SU-DHL-6 (cell line): ENCODE data around the gene SDC3.

Experiments used
- H2AFZ ChIP-seq: fragments of 200-600 bp; sonication (generic); 2 replicates; pipeline ENCODE4 v1.6.1; 2014; ENCODE audit warnings: low read depth, mild to moderate bottlenecking, moderate library complexity, mixed read lengths, antibody characterized with exemption, low read length; ENCODE audit not compliant: severe bottlenecking
- H3F3A ChIP-seq: fragments of 200-600 bp; shearing (Covaris generic); 2 replicates; pipeline ENCODE4 v1.6.0; 2016; ENCODE audit warnings: antibody characterized with exemption, mild to moderate bottlenecking; ENCODE audit not compliant: insufficient read depth
- H3K27ac ChIP-seq: fragments of 200-600 bp; sonication (generic); 2 replicates; pipeline ENCODE4 v1.5.1; 2016; ENCODE audit warnings: low read depth, mild to moderate bottlenecking, low read length, moderate library complexity, mixed read lengths
- H3K27me3 ChIP-seq: fragments of 200-600 bp; sonication (generic), shearing (Covaris generic); 2 replicates; pipeline ENCODE4 v1.6.0; 2014; ENCODE audit warnings: mild to moderate bottlenecking, low read length
- H3K36me3 ChIP-seq: fragments of 200-600 bp; sonication (generic); 2 replicates; pipeline ENCODE4 v1.6.1; 2014; ENCODE audit warnings: mild to moderate bottlenecking, low read length, mixed read lengths
- H3K4me2 ChIP-seq: fragments of 300-600, 200-600 bp; shearing (Covaris generic), sonication (generic); 2 replicates; pipeline ENCODE4 v1.6.0; 2014; ENCODE audit warnings: low read length, low read depth, mild to moderate bottlenecking; ENCODE audit not compliant: poor library complexity, severe bottlenecking
- H3K4me3 ChIP-seq: fragments of 200-600 bp; sonication (generic); 2 replicates; pipeline ENCODE4 v1.5.1; 2014; ENCODE audit warnings: antibody characterized with exemption, low read length, mild to moderate bottlenecking, mixed read lengths; ENCODE audit not compliant: insufficient read depth, poor library complexity, severe bottlenecking
- H3K79me2 ChIP-seq: fragments of 200-600 bp; sonication (generic); 2 replicates; pipeline ENCODE4 v1.6.1; 2014; ENCODE audit warnings: mild to moderate bottlenecking, low read length, moderate library complexity; ENCODE audit not compliant: insufficient read depth
- H3K9ac ChIP-seq: fragments of 200-600 bp; sonication (generic); 2 replicates; pipeline ENCODE4 v1.7.0; 2014; ENCODE audit warnings: mild to moderate bottlenecking, low read length
- H3K9me2 ChIP-seq: fragments of 200-600 bp; sonication (generic); replicated peaks from 2 replicates; pipeline ENCODE4 v1.6.1; 2014; ENCODE audit warnings: low read length; ENCODE audit not compliant: insufficient read depth
- H3K9me3 ChIP-seq: fragments of 200-600 bp; sonication (generic); 2 replicates; pipeline ENCODE4 v1.6.1; 2014; ENCODE audit warnings: low read length, mixed read lengths; ENCODE audit not compliant: insufficient read depth
- H4K20me1 ChIP-seq: fragments of 200-600 bp; sonication (generic); 2 replicates; pipeline ENCODE4 v1.6.1; 2014; ENCODE audit warnings: low read depth, mild to moderate bottlenecking, antibody characterized with exemption, low read length, moderate library complexity, mixed read lengths
- EZH2phosphoT487 ChIP-seq: fragments of 200-600 bp; sonication (generic), shearing (Covaris generic); conservative IDR thresholded peaks from 2 replicates; pipeline ENCODE4 v1.6.1; 2018; ENCODE audit warnings: mild to moderate bottlenecking, antibody characterized with exemption, low read length, moderate library complexity, mixed read lengths
- TF ChIP-seq, protein P1 (sequence below): fragments of 200-600 bp; sonication (generic); IDR thresholded peaks from one replicate; pipeline ENCODE4 v1.5.1; 2017; ENCODE audit warnings: antibody characterized with exemption, mild to moderate bottlenecking, low read length, moderate library complexity; ENCODE audit not compliant: insufficient read depth, poor library complexity, severe bottlenecking

The SDC3 gene

DNA sequence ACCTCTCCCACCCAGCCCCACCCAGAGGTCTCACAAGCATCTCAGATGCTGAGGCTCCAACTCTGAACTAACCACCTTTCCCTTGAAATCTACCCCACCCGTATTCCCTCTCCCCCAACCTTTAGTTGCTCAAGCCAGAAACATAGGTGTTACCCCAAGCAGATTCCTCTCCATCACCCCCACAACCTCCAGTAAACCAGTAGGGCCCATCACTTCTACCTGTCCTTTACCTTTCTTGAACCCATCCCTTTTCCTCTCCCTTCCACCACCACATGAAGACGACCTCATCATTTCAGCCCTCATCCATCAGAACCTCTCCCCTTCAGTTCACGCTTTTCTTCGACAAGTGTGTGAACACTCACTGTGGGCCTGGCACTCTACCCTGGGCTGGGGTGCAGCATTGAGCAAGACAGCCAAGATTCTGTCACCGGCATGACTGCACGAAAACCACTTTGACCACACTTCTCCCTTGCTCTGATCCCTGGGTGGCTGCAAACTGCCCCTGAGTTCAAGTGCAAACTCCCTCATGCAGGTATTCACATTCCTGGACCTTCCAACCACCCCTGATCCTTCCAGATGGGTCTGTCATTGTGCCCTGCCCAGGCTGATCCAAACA lies 85.5 kb downstream of the SDC3 start:
- no peak overlapping the region for H3K4me2 ChIP-seq
- no peak overlapping the region for H2AFZ ChIP-seq
- no peaks in the 10 kb centered on the region for H3K36me3 ChIP-seq
- H3K27me3 ChIP-seq: no peaks in the 10 kb centered on the region
- no peaks in the 10 kb centered on the region for H3K9me3 ChIP-seq
- H3K79me2 ChIP-seq: no peaks in the 10 kb centered on the region
- H3K9ac ChIP-seq: no peak overlapping the region
- H3K9me2 ChIP-seq: no peaks in the 10 kb centered on the region
- H3F3A ChIP-seq: no peaks in the 10 kb centered on the region
- H3K27ac ChIP-seq: no peak overlapping the region
- no peaks in the 10 kb centered on the region for H4K20me1 ChIP-seq
- no peak for TF ChIP-seq EZH2phosphoT487
- TF ChIP-seq, protein P1, sequence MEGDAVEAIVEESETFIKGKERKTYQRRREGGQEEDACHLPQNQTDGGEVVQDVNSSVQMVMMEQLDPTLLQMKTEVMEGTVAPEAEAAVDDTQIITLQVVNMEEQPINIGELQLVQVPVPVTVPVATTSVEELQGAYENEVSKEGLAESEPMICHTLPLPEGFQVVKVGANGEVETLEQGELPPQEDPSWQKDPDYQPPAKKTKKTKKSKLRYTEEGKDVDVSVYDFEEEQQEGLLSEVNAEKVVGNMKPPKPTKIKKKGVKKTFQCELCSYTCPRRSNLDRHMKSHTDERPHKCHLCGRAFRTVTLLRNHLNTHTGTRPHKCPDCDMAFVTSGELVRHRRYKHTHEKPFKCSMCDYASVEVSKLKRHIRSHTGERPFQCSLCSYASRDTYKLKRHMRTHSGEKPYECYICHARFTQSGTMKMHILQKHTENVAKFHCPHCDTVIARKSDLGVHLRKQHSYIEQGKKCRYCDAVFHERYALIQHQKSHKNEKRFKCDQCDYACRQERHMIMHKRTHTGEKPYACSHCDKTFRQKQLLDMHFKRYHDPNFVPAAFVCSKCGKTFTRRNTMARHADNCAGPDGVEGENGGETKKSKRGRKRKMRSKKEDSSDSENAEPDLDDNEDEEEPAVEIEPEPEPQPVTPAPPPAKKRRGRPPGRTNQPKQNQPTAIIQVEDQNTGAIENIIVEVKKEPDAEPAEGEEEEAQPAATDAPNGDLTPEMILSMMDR: no peak
- H3K4me3 ChIP-seq: no peak overlapping the region

DNA sequence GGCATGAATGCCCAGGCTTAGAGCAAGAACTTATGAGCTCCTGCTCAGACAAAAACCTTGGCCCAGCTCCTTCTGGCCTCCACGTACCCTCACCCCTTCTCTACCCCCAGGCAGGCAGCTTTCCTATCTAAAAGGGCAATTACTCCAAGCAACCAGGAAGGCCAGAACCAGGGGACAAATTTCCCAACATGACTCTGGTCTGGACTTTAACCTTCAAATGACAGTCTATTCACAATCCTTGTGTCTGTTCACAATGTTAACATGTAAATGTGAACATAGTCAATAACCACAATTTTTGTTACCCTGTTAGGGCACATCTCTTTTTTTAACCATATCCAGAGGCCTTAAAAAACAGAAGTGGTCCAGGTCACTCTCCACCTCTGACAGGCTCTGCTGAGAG lies 86.6 kb downstream of the SDC3 start:
- no peaks in the 10 kb centered on the region for H3K27me3 ChIP-seq
- H2AFZ ChIP-seq: no peak overlapping the region
- no peak for TF ChIP-seq EZH2phosphoT487
- TF ChIP-seq, protein P1: no peak

DNA sequence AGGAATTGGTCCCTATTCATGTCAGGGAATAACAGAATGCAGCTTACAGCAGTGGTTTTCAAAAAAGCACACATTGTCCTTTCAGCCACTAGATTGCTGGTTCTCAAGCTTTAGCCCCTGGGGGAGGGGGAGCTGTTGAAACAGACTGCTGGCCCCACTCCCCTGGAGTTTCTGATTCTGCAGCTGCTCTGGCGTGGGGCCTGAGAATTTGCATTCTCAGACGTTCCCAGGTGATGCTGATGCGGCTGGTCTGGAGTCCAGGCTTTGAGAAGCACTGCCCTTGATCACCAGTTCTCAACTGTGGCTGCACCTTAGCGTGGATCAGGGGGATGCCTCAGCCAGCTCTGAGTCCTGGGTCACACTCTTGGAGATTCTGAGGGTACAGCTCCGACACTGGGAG lies 88.3 kb downstream of the SDC3 start:
- Histone ChIP-seq H3K27ac (no peak overlapping the region), H3K9me2 (no peaks in the 10 kb centered on the region), H3K36me3 (no peaks in the 10 kb centered on the region), H3K4me2 (no peak overlapping the region), H4K20me1 (no peaks in the 10 kb centered on the region), H3K4me3 (no peak overlapping the region), H3K9ac (no peak overlapping the region), H3F3A (no peaks in the 10 kb centered on the region), H3K79me2 (no peaks in the 10 kb centered on the region), H3K27me3 (no peaks in the 10 kb centered on the region), H2AFZ (no peak overlapping the region), H3K9me3 (no peaks in the 10 kb centered on the region)
- TF ChIP-seq, protein P1: no peak
- no peak for TF ChIP-seq EZH2phosphoT487

More for the DNA sequence above, 86.6 kb downstream of the SDC3 start:
- no peaks in the 10 kb centered on the region for H3K9me3 ChIP-seq
- no peaks in the 10 kb centered on the region for H3F3A ChIP-seq
- H3K9ac ChIP-seq: no peak overlapping the region
- no peak overlapping the region for H3K4me2 ChIP-seq
- H3K36me3 ChIP-seq: no peaks in the 10 kb centered on the region
- H4K20me1 ChIP-seq: no peaks in the 10 kb centered on the region
- H3K79me2 ChIP-seq: no peaks in the 10 kb centered on the region
- no peak overlapping the region for H3K4me3 ChIP-seq
- no peak overlapping the region for H3K27ac ChIP-seq
- no peaks in the 10 kb centered on the region for H3K9me2 ChIP-seq
